Superior temporal gyrus (tissue), 1 donor: ENCODE data around the gene CMC2.
A peak's percentile ranks its signal among the peaks of the same experiment; 100 is the strongest.

ENCODE experiments used
- DNase-seq: peaks from one replicate; pipeline ENCODE4 v3.0.0-alpha.2; 2016; ENCODE audit errors: extremely low spot score

Gene CMC2

DNA sequence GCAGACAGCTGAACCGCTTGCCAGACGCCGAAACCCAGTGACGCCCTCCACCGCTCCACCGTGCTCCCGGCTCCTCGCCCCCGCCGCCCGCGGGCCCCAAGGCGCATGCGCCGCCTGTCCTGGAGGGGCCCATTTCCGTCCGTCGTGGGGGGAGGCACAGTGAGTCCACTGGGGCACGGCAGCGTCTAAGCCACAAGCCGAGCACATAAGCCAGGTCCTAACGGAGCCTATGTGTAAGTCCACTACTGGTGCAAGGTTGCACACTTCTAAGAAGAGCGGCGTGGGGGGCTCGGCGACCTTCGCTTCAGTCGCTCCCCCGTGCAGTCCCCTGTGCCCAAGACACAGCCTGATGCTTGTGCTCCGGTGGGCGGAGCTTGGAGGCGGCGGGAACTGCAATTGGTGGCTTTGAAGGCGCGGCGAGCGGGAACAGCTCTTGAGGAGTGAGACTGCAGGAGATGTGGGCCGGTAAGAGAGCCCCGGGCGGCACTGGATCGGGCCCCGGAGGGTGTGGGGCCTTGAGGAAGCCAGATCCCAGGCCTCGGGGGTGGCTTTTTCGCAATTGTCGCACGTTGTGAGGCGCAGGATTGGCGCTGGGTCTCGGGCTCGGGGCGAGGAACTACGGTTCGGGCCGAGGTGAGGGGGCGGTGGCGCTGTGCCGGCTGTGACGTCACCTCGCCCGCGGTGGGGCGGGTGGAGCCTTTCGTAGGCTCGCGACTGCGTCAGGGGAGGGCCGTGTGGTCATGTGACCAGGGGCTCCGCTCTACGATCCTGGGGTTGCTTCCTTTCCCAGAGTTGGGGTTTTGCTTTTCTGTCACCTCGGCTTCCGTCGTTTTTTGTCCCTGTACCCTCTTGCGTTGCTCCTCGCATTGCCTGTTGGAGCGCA, at the start of gene CMC2, which contains the start of gene CENPN:
Gene CMC2 (minus strand): TSS at position 73 of the 883 bp plus-strand sequence. CDS start 9,491 bp downstream, outside the sequence.
Gene CENPN (plus strand): TSS at position 402 of the 883 bp plus-strand sequence. CDS start 4,726 bp downstream, outside the sequence.
- DNase-seq, result peak; percentile 98

DNA sequence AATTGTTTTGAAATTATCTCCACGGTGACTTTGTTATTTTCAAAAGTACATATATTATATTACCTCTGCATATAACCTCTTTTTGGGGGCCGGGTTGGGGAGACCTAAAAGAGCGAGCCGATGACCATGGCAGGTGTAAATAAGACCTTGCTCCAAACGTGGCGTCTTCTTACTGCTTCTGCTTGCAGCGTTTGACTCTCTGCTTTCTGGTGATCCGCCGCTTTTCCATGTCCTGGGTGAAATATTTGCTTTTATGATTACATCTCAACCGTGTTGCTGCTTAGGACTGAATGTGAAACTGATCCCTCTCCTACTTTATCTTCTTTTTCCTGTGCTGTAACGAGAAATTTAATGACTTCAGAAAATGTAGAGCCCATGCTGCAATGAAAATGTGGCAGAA, 47.1 kb upstream of the CMC2 start:
- DNase-seq, result no peak

DNA sequence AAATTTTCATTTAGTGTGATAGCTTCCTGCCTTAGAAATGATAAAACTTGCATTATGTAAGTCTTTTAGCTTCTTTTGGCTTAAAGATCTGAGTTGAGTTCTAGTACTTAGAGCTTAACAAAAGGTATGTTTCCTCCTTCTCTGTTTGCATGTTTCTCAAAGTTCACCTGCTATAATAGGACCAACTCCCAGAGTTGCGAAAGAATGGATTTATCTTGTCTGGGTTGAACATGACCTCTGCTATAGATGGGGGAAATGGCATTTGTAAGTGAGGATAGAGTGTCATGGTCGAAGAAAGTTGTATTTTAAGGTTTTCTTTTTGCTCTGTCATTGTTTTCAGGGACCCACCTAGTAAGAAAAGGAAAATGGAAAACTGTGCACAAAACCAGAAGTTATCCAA, 36.1 kb upstream of the CMC2 start:
- DNase-seq, result no peak

DNA sequence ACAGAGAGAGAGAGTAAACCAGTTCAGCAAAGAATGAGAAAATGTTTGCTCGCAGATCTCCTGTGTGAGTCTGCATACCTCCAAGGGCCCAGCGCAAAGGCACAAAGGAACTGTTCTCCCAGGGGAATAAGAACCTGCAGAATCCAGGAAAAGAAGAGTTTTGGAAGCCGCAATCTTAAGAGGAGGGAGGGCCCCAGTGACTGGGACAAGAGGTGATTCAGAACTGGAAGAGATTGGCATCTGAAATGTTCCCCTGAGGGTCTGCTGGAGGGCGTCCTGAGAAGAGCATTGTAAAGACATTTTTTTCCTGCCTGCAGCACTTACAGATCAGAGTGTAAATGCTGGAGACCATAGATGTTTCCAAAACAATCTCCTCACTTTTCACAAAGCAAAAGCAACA, 35.0 kb upstream of the CMC2 start:
- no peak for DNase-seq

DNA sequence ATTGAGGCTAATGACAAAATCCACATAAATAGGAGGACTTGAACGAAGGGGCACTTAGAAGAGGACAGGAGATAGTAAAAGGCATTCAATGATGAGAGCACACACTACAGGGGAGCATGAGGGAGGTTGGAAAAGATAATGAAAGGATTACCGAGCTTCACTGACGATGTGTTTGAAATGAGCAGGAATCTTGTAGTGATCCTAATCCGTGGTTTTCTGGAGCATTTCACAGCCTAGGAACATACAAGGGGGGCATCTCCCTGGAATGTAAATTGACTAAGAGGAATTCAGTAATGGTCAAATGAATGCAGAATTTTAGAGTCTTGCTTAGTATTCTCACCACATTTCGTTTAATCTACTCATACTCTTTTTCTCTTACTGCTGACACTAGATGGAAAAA, 34.2 kb upstream of the CMC2 start:
- DNase-seq, result no peak

DNA sequence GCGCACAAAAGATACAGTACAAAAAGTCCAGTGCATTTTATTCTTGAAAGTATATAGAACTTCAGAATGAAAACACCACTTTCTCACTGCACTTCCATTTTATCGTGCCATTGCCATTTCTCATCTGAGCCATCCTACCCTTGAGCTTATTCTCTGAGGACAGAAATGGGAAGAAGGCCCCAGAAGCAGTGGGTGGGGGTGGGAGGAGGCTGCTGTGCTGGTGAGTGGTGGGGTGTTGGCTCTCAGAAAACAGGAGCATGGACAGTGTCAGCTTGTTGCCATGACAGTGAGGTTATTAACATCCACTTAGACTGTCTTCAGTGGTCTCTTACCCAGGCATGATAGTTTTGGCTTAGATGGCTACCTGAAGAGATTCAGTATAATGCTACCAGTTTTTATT, 33.4 kb upstream of the CMC2 start:
- DNase-seq, result no peak

DNA sequence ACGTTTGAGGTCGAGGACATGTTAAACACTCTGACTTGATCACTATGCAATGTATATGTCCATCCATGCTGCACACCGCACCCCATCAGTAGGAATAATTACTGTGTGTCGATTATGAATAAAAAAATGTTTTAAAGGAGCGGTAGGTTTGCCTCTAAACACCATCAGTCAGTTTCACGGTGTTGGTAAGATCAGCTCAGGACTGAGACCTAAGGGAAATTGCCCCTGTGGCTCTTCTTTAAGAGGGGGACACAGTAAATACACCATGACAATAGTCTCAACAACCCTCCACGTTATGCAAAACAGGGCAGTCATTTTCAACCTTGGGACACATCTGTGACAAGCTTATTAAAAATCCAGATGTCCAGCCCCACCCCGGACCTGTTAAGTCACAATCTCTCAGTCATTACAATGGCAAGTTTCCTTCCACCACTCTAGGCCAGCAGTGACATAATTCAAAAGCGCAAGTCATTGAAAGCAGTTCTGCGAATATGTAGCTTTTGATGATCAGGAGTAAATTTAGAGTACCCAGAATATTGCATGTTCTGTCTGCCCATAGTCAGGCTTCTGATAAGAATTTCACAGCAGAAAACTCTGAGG, 30.2 kb upstream of the CMC2 start:
- no peak for DNase-seq

DNA sequence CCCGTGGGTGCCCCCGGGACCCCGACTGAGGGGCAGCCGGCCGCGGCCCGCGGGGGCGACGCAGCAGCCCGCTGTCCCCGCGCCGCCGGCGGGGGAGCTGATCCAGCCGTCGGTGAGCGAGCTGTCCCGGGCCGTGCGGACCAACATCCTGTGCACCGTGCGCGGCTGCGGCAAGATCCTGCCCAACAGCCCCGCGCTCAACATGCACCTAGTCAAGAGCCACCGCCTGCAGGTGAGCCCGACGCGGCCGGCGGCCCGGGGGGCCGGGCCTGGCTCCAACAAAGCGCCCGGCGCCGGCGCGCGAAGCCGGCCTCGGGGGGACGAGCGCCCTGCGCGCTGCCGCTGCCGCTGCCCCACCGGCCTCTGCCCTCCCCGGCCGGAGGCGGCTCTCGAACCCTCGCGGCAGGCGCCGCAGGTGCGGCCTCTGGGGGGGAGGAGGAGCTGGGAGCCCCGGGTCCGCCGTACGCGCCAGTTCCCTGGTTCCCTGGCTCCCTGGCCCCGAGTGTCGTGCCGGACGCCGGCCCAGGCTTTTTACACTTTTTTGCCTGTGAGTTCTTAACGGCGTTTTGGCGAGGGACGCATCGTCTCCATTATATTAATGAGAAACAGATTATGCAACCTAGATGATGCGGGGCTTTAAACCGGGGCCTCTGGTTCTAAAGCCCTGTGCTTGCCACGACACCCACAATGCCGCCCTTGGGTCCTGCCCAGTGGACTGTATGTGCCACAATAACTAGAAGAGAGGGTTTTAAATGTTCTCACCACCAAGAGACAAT, 29.5 kb upstream of the CMC2 start:
- peak; percentile 42 for DNase-seq

DNA sequence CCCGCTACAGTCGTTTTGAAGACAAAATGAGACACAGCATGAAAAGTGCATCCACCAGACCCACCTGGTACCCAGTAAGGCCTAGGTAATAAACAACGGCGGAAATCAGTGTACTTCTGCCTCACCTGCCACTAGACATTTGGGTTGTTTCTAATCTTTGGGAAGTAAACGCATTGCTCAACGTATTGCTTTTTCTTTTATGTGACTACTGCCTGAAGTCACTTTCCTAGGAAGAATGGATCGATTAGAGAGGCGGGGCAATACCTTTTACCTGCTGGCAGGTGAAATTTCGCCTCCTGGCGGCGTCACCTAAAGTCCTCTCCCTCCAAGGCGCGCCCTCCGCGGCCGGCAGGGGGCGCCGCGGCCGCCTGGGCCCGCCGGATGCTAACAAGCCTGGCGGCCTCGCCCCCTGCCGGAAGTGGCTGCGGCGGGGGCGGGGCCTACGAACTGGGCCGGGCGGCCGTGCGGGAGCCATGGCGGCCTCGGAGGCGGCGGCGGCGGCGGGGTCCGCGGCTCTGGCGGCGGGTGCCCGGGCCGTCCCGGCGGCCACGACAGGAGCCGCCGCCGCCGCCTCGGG, 28.8 kb upstream of the CMC2 start, which contains the start of gene ATMIN:
Gene ATMIN (plus strand): TSS at position 445 of the 577 bp plus-strand sequence. CDS start 29 bp downstream, at position 474.
- DNase-seq, result peak; percentile 87

DNA sequence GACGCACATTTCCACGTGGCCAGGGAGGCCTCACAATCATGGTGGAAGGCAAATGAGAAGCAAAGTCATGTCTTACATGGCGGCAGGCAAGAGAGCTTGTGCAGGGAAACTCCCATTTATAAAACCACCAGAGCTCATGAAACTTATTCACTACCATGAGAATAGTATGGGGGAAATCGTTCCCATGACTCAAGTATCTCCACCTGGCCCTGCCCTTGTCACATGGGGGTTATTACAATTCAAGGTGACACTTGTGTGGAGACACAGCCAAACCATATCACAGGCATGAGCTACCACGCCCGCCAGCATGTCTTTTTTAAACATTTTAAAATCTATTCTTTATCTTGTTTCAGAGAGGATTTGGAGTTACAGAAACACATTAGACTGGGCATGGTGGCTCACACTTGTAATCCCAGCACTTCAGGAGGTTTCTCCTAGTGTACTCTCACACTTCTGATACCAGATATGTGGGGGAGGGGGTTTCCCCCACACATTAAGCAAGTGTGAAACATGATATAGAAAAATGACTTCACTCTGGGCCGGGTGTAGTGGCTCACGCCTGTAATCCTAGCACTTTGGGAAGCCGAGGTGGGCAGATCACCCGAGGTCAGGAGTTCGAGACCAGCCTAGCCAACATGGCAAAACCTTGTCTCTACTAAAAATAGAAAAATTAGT, 23.4 kb upstream of the CMC2 start:
- no peak for DNase-seq

DNA sequence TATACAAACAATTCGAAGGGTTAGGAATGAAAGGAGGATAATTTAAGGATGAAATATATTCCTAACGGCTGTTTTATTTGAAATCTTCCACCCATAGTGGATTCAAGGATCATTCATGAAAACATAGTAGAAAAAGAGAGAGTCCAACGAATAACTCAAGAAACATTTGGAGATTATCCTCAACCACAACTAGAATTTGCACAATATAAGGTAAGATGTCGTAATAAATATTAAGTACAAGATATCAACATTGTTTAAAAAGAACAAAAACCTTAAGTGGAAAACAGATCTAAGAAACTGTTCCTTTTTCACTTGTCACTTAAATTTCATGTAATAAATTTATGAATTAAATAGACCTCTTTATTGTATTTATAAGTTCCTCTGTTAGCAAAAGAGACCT, 19.7 kb upstream of the CMC2 start:
- DNase-seq, result no peak

DNA sequence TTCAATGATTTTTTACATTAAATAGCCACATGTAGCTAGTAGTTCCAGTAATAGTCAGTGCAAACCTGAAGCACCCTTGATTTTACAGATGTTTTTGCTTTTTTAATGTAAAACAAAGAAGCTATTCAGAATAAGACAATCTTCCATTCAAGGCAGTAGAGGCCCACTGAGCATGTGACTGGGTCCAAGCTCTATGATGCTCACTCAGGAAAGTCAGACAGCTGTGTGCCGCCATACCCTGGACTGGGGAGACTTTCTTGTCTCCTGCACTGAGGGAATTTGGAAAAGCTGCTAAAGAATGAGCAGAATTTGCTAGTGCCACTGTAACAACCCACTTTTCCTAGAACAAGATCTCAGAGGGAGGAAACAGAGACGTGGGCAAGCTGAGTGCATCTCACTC, 11.8 kb upstream of the CMC2 start:
- peak; percentile 90 for DNase-seq

DNA sequence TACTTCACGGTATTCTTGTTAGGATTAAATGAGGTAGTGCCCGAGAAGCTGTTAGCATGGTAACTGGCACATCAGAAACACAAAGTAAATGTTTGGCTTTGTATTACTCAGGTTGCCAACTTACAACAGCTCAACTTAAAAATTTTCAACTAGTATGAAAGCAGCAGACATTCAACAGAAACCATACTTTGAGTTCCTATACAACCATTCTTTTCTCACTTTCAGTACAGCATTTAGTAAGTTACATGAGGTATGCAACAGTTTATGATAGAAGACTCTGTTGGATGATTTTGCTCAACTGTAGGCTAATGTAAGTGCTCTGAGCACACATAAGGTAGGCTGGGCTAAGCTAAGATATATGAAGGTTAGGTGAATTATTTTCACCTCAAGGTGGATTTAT, 8.0 kb upstream of the CMC2 start:
- no peak for DNase-seq

DNA sequence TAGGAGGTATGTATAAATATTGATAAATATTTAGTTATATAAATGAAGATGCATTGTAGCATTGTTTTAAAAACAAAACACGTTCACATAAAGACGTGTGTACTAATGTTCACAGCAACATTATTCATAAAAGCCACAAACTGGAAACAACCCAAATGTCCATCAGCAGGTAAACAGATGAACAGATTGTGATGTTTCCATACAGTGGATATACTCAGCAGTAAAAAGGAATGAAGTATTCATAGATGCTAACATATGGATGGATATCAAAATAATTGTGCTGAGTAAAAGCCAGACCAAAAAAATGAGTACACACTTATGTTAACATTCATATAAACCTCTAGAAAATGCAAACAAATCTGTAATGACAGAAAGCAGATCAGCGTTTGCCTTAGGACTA, 6.3 kb upstream of the CMC2 start:
- no peak for DNase-seq

DNA sequence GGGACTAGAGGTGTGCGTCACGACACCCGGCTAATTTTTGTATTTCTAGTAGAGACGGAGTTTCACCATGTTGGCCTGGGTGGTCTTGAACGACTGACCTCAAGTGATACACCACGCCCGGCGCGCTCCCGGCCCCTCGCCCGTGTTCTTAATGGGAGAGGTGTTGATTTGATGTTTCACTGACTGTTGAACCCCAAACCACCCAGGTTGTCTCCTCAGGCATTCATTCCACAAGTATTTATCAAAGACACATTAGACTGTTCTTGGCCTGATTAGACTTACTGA, 1.8 kb upstream of the CMC2 start:
- DNase-seq, result no peak

DNA sequence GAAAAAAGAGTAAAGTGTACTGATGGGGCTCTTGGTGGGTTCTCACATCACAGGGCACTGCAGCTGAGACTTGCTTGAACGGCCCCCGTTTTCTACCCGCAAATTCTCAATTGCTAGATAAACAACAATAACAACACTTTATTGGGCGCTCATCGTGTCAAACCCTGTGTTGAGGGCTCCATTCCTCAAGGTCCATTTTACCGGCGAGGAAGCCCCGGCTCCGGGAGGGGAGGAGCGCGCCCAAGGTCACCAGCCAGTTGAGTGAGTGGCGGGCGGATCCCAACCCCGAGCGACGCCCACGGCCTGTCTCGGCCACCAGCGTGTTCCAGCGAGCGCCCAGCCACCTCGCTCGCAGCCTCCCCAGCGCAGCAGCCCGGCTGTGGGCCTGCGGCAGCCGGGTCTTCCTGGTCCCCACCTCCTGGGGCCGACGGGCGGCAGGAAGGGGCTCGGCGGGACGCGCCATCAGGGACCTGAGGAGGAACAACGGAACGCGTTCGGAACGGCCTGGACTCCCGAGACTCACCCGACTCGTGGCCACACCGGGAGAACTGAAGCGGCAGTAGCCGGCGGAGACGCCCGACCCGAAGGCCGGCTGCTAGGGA, 373 bp downstream of the CMC2 start:
- DNase-seq, result peak; percentile 38

DNA sequence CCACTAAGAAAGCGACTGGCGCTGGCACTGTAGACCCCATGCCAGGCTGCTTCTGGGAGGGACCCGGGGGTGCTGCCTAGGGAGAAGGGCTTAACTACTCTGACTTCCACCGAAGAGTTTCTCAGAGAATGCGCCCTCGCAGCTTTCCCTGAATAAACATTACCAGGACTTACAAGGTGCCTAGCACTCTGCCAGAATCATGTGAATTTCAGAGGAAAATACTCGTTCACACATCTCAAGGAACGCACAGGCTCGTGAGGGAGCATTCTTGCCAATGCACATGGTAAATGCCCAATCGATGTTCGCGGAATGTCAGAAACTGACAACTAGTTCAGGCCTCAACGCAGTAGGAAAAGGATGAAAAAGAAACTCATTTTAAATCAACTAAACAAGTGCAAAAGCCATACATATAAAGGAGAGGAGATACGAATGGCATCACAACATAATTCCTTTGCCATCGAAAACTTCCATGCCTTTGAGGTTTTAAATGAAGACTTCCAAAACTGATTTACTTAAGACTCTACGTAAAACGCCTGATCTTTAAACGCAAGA, 999 bp downstream of the CMC2 start:
- DNase-seq, result peak; percentile 55

DNA sequence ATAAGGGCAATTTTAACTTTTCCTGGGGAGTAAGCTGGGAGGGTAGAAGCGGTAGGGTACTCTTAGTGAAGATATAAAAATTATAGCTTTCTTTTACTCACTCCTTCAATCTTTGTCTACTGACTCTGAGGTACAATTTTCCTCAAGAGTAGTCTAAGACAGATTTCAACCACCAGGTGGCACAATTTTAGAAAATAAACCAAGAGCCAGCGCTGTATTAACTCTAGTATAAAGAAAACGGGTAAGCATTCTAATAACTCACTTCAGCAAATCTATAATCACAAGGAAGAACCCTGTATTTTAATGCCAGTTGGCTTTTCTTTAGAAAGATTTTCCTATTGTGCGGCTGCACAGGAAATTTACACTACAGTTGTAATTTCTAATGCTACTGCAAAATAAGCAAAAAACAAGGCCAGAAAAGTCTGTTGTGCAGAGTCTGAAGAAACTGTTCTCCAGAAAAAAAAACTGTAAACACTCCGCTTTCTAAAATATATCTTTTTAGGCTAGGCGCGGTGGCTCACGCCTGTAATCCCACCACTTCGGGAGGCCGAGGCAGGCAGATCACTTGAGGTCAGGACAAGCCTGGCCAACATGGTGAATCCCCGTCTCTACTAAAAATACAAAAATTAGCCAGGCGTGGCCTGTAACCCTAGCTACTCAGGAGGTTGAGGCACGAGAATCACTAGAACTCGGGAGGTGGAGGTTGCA, 1.9 kb downstream of the CMC2 start:
- DNase-seq, result peak; percentile 96

DNA sequence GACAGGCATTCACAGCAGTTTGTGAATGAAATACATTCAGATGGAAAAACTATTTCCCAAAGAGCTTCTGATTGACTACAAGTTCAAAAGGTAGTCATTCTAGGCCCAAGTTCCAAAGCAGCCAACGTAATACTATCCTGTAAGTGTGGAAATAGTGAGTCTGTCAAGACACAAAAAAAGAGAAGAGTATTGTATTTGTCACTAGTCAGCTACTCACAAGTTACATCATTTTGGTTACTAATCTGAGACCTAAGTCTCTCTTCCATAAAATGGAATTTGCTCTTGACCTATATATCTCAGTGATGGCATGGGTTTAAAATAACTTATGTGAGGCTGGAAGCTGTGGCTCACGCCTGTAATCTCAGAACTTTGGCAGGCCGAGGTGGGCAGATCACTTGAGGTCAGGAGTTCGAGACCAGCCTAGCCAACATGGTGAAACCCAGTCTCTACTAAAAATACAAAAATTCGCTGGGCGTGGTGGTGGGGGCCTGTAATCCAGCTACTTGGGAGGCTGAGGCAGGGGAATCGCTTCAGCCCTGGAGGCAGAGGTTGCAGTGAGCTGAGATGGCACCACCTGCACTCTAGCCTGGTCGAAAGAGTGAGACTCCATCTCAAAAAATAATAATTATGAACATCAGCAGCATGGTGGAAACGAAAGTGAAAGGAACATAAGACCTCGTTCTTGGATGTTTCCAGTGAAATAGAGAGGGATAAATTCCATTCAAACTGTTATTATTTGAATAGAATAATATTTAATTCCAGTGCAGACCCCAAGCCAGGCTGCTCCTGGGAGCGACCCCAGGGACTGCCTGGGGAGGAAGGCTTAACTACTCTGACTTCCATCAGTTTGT, 2.9 kb downstream of the CMC2 start:
- no peak for DNase-seq
